Dendritic cell treated with granulocyte-macrophage colony-stimulating factor and Interleukin-4, amounts not matched to agents 40 ng/mL and 50 ng/mL, for 4 days (primary cell): Measurements from ENCODE around the gene ADAMTS7.
A peak's percentile ranks its signal among the peaks of the same experiment; 100 is the strongest.
"Not testable (repeated sequence)": the region's sequence is repeated elsewhere in the genome, so short reads cannot be mapped to it uniquely, and the experiment has no call there.

ENCODE experiments used
- H3K27ac Mint-ChIP-seq: one replicate; pipeline ENCODE4 v1.8.0; 2022; ENCODE audit warnings: mild to moderate bottlenecking, mixed read lengths
- H3K27me3 Mint-ChIP-seq: one replicate; pipeline ENCODE4 v1.8.0; 2022; ENCODE audit warnings: mild to moderate bottlenecking, mixed read lengths
- H3K36me3 Mint-ChIP-seq: one replicate; pipeline ENCODE4 v1.8.0; 2022; ENCODE audit warnings: low read depth, mixed read lengths
- H3K4me1 Mint-ChIP-seq: one replicate; pipeline ENCODE4 v1.8.0; 2022; ENCODE audit warnings: low read depth, mixed read lengths
- H3K4me3 Mint-ChIP-seq: one replicate; pipeline ENCODE4 v1.8.0; 2022; ENCODE audit warnings: mild to moderate bottlenecking, moderate library complexity, mixed read lengths
- H3K9me3 Mint-ChIP-seq: one replicate; pipeline ENCODE4 v1.8.0; 2022; ENCODE audit warnings: mixed read lengths
- intact Hi-C: fragments of 100-400 bp; cut with micrococcal nuclease; formaldehyde crosslinking; loops from one replicate; pipeline ENCODE4 v1.15.0; 2022

ADAMTS7 gene

GRCh38 chr15:78728427-78728826 is 82.8 kb downstream of the ADAMTS7 start:
- H3K36me3 Mint-ChIP-seq, H3K9me3 Mint-ChIP-seq, H3K4me1 Mint-ChIP-seq, H3K4me3 Mint-ChIP-seq, H3K27me3 Mint-ChIP-seq, intact Hi-C loops, H3K27ac Mint-ChIP-seq: not testable (repeated sequence)

GRCh38 chr15:78727561-78727960 is 83.7 kb downstream of the ADAMTS7 start:
- Mint-ChIP-seq H3K9me3 (no peaks in the 10 kb centered on the region), H3K4me3 (no peak overlapping the region), H3K4me1 (no peaks in the 10 kb centered on the region), H3K36me3 (no peaks in the 10 kb centered on the region), H3K27ac (no peak overlapping the region), H3K27me3 (peaks cover 3% of the 10 kb centered on the region)
- intact Hi-C loops = no loop called here

DNA sequence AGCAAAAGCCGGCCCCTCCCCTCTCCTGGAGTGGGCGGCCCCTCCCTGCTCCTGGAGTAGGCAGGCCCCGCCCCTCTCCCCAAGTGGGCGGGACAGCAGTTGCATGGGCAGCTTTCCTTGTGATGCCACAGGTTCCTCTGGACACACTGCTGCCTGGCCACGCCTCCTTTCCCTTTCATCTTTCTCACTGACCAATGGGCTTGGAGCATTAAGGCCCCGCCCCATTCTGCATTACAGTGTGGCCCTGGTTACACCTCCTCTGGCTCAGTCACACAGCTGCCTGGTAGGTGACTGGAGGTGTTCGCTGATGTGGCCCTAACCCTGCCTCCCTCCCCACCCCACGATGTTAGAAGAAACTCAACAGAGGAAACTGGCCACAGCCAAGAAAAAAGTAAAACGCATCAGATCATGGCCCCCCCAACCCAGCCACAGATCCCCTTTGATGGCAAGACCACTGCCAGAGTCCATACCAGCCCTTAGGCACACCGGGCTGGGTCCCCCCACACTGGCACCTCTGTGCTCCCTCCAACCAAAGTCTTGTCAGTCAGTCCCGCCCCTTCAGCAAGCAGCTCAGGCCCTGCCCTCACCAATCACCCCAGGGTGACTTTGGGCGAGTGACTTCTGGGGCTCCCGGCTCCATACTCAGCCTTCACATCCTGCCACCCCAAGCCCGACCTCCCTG is 84.3 kb downstream of the ADAMTS7 start:
- no peaks in the 10 kb centered on the region for H3K4me1 Mint-ChIP-seq
- H3K36me3 Mint-ChIP-seq = no peaks in the 10 kb centered on the region
- no peak overlapping the region for H3K27ac Mint-ChIP-seq
- intact Hi-C loops = no loop called here
- no peak overlapping the region for H3K4me3 Mint-ChIP-seq
- H3K27me3 Mint-ChIP-seq = peaks cover 6% of the 10 kb centered on the region
- no peaks in the 10 kb centered on the region for H3K9me3 Mint-ChIP-seq

GRCh38 chr15:78719819-78720450 is 91.3 kb downstream of the ADAMTS7 start:
- H3K36me3 Mint-ChIP-seq, intact Hi-C loops, H3K4me1 Mint-ChIP-seq, H3K9me3 Mint-ChIP-seq, H3K27ac Mint-ChIP-seq: not testable (repeated sequence)
- Mint-ChIP-seq H3K27me3 (peaks cover 26% of the 10 kb centered on the region), H3K4me3 (peak overlapping the region; percentile 45)

DNA sequence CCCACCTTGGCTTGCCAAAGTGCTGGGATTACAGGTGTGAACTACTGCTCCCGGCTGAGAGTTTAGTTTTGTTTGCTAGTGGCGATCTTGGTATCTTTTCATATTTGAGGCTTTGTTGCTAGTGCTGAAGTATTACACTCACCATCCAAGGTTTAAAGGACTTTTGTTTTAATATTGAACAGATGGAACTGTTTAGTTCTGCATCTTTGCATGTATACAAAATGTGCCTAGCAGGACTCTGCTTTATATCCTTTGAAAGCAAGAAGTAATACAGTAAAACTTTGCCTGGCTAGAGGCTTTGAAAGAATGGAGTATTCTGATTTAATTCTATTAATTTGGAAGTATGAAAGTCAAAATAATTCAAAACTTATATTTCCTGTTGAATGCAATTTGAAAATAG is 92.4 kb downstream of the ADAMTS7 start:
- no peaks in the 10 kb centered on the region for H3K36me3 Mint-ChIP-seq
- no peak overlapping the region for H3K27ac Mint-ChIP-seq
- H3K27me3 Mint-ChIP-seq = peaks cover 26% of the 10 kb centered on the region
- no peak overlapping the region for H3K4me3 Mint-ChIP-seq
- H3K9me3 Mint-ChIP-seq = no peaks in the 10 kb centered on the region
- intact Hi-C loops = no loop called here
- H3K4me1 Mint-ChIP-seq = peaks cover 6% of the 10 kb centered on the region

- H3K4me1 Mint-ChIP-seq = peaks cover 6% of the 10 kb centered on the region
- intact Hi-C loops = no loop called here
- no peak overlapping the region for H3K27ac Mint-ChIP-seq
- no peaks in the 10 kb centered on the region for H3K9me3 Mint-ChIP-seq
- H3K4me3 Mint-ChIP-seq = no peak overlapping the region
- H3K27me3 Mint-ChIP-seq = peaks cover 29% of the 10 kb centered on the region
- no peaks in the 10 kb centered on the region for H3K36me3 Mint-ChIP-seq
Observed at GRCh38 chr15:78717956-78718656, 93.2 kb downstream of the ADAMTS7 start.

DNA sequence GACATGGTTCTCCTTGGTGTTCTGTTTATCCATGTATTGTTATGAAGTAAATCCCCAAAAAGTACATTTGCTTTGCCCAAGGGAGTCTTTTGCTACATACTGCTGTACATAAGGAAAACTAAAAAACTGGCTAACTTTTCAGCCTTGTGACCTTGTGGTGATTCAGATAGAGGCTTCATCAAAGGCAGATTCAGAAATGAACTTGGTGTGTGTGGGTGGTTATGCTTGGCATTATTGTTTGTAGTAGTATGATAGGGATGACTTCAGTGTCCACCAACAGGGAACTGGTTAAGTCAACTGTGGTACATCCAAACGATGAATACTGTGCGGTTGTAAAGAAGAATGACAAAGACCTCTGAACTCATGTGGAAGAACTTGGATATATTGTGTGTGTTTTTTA is 94.6 kb downstream of the ADAMTS7 start:
- Mint-ChIP-seq H3K4me1 (peaks cover 6% of the 10 kb centered on the region), H3K27ac (no peak overlapping the region), H3K4me3 (no peak overlapping the region), H3K9me3 (no peaks in the 10 kb centered on the region), H3K36me3 (no peaks in the 10 kb centered on the region), H3K27me3 (peaks cover 26% of the 10 kb centered on the region)
- intact Hi-C loops = no loop called here

GRCh38 chr15:78715930-78716329 is 95.3 kb downstream of the ADAMTS7 start:
- Mint-ChIP-seq H3K36me3 (no peaks in the 10 kb centered on the region), H3K27ac (no peak overlapping the region), H3K9me3 (no peaks in the 10 kb centered on the region), H3K4me1 (peaks cover 6% of the 10 kb centered on the region), H3K27me3 (peaks cover 26% of the 10 kb centered on the region), H3K4me3 (no peak overlapping the region)
- intact Hi-C loops = no loop called here

DNA sequence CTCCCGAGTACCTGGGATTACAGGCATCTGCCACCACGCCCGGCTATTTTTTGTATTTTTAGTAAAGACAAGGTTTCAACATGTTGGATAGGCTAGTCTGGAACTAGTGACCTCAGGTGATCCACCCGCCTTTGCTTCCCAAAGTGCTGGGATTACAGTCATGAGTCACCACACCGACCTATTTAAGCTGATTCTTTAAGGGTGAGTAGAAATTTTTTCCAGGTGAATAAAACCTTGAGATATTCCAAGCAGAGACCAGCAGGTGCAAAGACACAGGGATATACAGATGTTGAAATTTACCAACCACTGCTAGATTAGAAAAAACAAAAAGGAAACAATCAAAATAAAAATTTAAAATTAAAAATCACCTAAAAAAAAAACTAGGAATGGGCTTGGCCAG is 95.8 kb downstream of the ADAMTS7 start:
- H3K27ac Mint-ChIP-seq = no peak overlapping the region
- intact Hi-C loops = no loop called here
- no peak overlapping the region for H3K4me3 Mint-ChIP-seq
- no peaks in the 10 kb centered on the region for H3K36me3 Mint-ChIP-seq
- H3K9me3 Mint-ChIP-seq = no peaks in the 10 kb centered on the region
- peaks cover 6% of the 10 kb centered on the region for H3K4me1 Mint-ChIP-seq
- H3K27me3 Mint-ChIP-seq = peaks cover 26% of the 10 kb centered on the region

GRCh38 chr15:78714890-78715289 is 96.4 kb downstream of the ADAMTS7 start:
- intact Hi-C loops = no loop called here
- H3K27me3 Mint-ChIP-seq = peaks cover 21% of the 10 kb centered on the region
- no peaks in the 10 kb centered on the region for H3K36me3 Mint-ChIP-seq
- peaks cover 4% of the 10 kb centered on the region for H3K4me1 Mint-ChIP-seq
- no peak overlapping the region for H3K27ac Mint-ChIP-seq
- no peak overlapping the region for H3K4me3 Mint-ChIP-seq
- no peaks in the 10 kb centered on the region for H3K9me3 Mint-ChIP-seq

- Mint-ChIP-seq H3K4me1 (peaks cover 9% of the 10 kb centered on the region), H3K27me3 (peaks cover 18% of the 10 kb centered on the region), H3K4me3 (no peak overlapping the region), H3K36me3 (no peaks in the 10 kb centered on the region), H3K27ac (no peak overlapping the region), H3K9me3 (no peaks in the 10 kb centered on the region)
- intact Hi-C loops = no loop called here
Observed at GRCh38 chr15:78712797-78713515, 98.3 kb downstream of the ADAMTS7 start.

GRCh38 chr15:78711638-78712037 is 99.6 kb downstream of the ADAMTS7 start:
- peaks cover 23% of the 10 kb centered on the region for H3K27me3 Mint-ChIP-seq
- H3K36me3 Mint-ChIP-seq = no peaks in the 10 kb centered on the region
- H3K4me3 Mint-ChIP-seq = no peak overlapping the region
- no peaks in the 10 kb centered on the region for H3K9me3 Mint-ChIP-seq
- H3K4me1 Mint-ChIP-seq = peaks cover 9% of the 10 kb centered on the region
- no peak overlapping the region for H3K27ac Mint-ChIP-seq
- intact Hi-C loops = no loop called here

GRCh38 chr15:78709263-78709882 is 101.9 kb downstream of the ADAMTS7 start:
- intact Hi-C loops = loop anchor here (1.0 kb wide), 2 partner anchors 71 to 91 kb away; no protein-coding TSS in a partner anchor
- H3K27ac Mint-ChIP-seq = no peak overlapping the region
- peaks cover 32% of the 10 kb centered on the region for H3K27me3 Mint-ChIP-seq
- no peaks in the 10 kb centered on the region for H3K9me3 Mint-ChIP-seq
- H3K4me1 Mint-ChIP-seq = peaks cover 9% of the 10 kb centered on the region
- H3K4me3 Mint-ChIP-seq = peak overlapping the region; percentile 17
- H3K36me3 Mint-ChIP-seq = no peaks in the 10 kb centered on the region
